ENCODE data around the gene ST3GAL4.
"Not testable (repeated sequence)": the region's sequence is repeated elsewhere in the genome, so short reads cannot be mapped to it uniquely, and the experiment has no call there.

Gene ST3GAL4

DNA sequence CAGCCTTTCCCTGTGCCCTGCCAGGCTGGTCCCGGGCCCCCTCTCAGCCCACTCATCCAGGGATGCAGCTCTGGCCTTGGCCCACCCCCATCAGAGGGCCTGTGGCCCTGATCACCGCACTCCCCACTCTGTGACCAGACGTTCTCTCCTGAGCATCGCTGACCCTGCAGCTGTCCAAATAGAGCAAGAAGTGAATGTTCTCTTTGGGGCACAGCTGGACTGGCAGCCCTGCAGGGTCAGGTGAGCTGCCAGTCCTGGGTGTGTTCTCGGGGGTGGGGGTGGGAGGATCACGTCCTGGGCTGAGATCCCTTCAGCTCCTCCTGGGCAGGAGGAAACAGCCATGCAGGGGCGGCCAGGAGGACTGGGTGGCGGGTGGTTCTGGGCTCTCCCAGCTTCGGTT lies 9.2 kb downstream of the ST3GAL4 start:
- not testable (repeated sequence) for DNase-seq (ENCODE audit: low spot score)

GRCh38 chr11:126365508-126365907 lies 10.0 kb downstream of the ST3GAL4 start:
- DNase-seq (ENCODE audit: low spot score) = not testable (repeated sequence)

DNA sequence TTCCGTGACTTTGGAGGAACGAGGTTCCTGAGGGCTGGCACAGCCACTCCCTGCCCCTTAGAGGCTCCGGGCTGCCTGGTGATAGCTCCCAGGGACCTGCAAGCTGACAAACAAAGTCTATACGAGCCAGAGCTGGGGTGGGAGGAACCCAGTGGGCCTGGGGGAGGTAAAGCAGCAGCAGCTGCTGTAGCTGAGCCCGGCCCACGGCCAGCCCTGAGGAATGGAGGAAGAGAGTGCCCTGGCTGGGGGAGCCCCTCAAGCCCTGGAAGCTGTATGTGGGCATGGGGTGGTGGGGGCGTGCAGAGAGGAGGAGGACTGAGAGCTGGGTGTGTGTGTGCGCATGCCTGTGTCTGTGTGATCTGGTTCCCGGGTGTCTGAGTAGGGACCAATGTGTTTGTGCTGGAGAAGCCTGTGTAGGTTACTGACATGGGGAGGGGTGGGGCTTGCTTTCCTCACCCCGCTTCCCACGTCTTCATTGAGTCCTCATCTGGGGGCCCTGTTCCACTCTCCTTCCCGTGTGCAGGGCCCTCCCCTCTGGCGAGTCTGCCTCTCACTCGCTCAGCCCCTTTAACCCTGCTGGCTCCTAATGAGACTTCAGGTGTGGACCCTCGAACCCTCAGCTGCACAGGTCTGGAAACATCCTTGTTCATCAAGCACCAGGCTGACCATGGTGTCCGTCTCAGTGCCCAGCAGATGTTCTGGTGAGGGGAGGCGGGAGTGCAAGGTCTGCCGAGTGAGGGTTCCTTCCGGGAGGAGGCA lies 10.8 kb downstream of the ST3GAL4 start:
- DNase-seq (ENCODE audit: low spot score) = no peak

DNA sequence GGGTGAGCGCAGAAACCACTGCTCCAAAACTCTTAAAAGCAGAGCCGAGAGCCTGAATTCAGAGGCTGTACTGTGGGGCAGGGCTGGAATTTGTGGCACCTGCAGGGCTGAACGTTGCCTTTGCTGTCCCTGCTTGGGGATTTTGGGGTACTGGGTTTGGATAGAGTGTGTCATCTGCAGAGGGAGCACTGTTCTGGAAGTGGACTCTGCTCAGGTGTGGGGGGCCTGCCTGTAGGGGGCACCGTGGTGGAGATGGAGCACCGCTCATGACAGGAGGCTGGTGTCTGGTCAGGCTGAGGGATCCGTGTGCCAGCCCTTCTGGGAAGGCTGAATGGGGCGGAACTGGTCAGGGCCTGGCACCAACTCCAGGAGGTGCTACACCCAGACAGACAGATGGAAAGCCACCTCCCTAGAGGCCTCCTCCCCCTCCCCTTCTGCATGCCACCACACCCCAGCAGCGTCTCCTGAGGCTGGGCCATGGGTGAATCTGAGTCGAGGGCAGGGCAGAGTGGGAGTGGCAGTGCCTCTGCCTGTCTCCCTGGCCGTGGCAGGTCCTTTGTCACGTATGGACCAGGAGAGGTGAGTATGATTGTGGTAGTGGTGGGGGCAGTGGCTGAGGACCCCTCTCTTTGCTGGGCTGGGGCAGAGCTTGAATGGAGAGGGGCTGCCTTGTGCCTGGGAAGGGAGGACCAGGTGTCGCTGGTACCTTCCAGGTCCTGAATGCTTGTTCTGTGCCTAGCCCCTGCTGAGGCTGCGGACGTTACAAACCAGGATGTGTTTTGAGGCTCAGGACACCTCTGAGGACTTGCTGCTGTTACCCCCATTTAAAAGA lies 11.6 kb downstream of the ST3GAL4 start:
- not testable (repeated sequence) for DNase-seq (ENCODE audit: low spot score)

- DNase-seq (ENCODE audit: low spot score) = not testable (repeated sequence)
Measured at GRCh38 chr11:126367806-126368205, 12.3 kb downstream of the ST3GAL4 start.

DNA sequence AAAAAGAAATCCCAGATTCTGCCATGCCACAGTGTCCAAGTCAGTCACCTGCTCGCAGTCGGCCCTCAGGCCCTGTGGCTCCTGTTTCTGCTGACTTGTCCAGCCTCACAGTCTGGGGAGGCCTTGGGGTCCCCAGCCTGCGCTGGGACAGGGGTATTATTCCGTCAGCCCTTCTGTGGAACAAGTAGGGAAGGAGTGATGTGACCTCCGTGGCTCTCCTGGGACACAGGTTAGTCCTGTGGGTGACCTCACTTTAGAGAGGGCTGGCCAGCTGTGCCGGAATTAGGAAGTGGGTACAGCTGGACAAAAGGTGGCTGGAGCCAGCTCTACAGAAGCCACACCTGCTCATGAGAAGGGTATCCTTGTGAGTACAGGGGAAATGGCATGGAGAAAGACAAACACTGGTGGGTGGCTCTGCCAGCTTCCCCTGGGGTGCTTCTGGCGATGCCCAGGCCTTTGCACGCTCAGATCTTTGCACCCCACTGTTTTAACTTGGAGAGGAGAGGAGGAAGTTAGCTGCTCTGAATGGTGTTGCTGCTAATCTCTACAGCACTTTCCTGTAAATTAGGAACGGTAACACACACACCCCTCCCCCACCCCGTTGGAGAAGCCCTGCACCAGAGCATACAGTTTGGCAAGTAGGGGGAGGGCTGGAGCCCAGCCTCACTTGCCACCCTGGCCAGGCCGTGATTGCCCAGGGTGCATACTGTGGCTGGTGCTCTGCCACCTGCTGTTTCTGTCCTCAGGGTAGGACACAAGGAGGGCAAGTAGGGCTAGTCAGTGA lies 13.0 kb downstream of the ST3GAL4 start:
- not testable (repeated sequence) for DNase-seq (ENCODE audit: low spot score)

- DNase-seq (ENCODE audit: low spot score) = no peak
Measured at GRCh38 chr11:126370016-126370415, 14.5 kb downstream of the ST3GAL4 start.

DNA sequence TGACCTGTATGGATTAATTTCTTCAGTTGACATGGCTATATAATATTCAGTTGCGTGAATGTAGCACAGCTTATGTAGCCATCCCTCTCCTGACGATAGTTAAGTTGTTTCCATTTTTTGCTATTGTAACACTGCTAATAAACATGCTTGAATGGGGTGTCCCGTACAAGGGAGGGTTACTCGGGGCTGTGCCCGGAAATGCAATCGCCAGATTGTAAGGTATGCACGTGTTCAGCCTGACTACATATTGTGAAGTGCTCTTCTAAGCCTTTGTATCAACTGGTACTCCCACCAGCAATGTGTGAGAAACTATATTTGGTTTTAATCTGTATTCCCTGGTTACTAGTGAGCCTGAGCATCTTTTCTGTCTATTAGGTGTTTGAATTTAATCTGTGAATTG lies 16.1 kb downstream of the ST3GAL4 start:
- DNase-seq (ENCODE audit: low spot score) = no peak

GRCh38 chr11:126373389-126374066 lies 18.0 kb downstream of the ST3GAL4 start:
- not testable (repeated sequence) for DNase-seq (ENCODE audit: low spot score)

DNA sequence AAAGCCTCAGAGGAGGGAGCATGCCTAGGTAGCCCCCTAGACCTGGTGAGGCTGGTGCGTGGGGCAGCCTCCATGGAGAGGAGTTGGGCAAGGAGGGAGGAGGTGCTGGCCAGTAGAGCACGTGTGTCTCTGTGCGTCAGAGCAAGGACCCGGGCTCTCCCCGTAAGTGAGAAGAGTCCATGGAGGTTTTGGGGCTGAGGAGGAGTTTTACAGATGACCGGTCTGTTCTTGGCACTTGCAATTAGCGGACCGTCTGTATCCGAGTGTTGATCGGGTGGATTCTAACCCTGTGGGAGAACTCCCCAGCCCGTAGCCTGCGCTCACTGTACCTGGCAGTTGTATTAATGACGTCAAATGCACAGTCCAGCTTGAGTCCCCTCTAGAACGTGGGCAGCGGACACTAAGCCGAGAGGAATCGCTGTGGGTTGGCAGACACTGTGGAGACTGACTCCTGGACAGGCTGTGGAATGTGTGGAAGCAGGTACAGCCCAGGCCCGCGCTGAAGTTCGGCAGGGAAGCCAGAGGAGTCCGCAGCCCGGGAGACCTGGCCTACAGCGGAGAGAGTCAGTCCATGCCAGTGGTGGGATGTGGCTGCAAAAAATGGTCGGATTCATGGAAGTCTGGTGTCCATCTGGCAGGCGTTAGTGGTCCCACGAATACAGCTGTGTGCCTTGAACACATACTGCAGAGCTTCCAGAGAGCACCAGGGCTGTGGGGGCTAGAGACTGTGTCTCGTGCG lies 19.2 kb downstream of the ST3GAL4 start:
- DNase-seq (ENCODE audit: low spot score) = not testable (repeated sequence)

DNA sequence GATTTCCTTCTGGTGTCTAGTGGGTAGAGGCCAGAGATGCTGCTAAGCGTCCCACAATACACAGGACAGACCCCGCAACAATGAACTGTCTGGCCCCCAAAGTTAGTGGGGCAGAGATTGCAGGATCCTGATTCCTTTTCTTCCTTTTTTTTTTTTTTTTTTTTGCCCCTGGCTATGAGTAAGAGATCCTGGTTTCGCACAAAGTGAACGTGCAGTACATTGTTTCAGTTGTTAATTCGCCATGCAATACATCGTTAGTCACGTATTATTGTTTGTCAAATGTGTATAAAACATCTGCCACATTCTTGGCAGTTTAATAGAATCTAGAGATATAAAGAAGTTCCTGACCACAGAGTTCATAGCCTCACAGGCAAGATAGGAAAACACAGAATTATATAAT lies 20.2 kb downstream of the ST3GAL4 start:
- no peak for DNase-seq (ENCODE audit: low spot score)

DNA sequence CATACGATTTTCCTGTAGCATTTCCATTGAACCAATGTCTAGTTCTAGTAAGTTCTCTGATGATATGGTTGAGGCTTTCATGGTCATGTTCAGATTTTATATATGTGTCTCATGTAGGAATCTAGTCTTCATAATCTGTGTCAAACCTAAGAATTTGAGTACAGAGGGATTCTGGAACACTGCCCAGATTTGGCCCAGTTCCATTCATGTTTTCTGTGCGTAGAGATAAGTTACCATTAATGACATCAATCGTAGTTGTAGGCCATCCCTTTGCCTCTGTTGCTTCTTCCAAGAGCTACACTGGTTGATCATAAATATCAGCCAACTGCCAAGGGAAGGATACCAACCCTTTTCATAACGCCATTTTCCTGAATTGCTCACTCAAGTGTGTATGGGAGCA lies 23.3 kb downstream of the ST3GAL4 start:
- no peak for DNase-seq (ENCODE audit: low spot score)

- no peak for DNase-seq (ENCODE audit: low spot score)
Measured at GRCh38 chr11:126380909-126381308, 25.4 kb downstream of the ST3GAL4 start.

- DNase-seq (ENCODE audit: low spot score) = not testable (repeated sequence)
Measured at GRCh38 chr11:126381960-126382359, 26.5 kb downstream of the ST3GAL4 start.

DNA sequence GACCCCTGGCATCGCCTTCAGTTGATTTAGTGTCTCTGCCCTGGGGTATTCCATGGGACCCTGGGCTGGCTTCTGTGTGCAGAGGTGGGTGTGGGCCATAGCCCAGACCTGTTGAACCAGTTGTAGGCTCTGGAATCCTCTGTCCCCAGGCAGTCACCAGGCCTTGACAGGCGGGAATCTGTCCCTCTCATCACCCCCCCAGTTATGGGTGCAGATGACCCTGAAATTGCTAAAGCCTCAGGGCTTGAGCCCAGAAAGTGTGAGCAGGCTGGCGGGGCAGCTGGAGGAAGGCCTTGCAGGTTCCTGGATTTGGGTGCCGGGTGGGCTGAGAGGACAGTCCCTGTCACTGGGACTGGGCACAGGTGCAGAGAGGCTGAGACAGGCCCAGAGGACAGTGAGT lies 27.2 kb downstream of the ST3GAL4 start:
- not testable (repeated sequence) for DNase-seq (ENCODE audit: low spot score)

DNA sequence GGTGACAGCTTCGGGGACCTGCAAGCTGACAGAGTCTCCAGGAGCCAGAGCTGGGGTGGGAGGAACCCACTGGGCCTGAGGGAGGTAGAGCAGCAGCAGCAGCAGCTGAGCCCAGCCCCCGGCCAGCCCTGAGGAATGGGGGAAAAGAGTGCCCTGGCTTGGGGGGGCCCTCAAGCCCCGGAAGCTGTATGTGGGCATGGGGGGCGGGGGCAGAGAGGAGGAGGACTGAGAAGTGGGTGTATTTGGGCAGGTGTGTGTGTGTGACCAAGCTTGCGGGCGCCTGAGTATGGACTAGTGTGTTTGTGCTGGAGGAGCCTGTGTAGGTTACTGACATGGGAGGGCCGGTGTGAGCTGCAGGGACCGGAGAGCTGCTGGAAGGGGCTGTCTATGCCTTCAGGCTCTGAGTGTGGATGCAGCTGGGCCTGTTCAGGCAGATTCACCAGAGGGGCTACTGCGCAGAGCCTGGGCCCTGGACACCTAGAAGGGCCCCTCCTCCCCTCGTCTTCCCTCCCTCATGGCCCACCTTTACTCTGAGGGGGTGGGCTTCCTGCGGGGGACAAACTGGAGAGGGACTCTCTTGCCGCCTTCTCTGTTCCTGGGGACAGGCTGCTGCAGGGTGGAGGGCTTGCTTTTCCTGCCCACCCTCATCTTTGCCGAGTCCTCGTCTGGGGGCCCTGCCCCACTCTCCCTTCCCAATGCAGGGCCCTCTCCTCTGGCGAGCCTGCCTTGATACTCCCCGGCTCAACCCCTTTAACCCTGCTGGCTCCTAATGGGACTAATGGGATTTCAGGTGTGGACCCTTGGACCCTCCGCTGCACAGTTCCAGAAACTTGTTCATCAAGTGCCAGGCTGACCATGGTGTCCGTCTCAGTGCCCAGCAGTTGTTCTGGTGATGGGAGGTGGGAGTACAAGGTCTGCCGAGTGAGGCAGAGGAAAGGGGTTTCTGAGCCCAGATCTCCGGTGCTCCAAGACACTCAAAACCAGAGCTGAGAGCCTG lies 28.2 kb downstream of the ST3GAL4 start:
- no peak for DNase-seq (ENCODE audit: low spot score)

- no peak for DNase-seq (ENCODE audit: low spot score)
Measured at GRCh38 chr11:126384449-126385070, 29.1 kb downstream of the ST3GAL4 start.

DNA sequence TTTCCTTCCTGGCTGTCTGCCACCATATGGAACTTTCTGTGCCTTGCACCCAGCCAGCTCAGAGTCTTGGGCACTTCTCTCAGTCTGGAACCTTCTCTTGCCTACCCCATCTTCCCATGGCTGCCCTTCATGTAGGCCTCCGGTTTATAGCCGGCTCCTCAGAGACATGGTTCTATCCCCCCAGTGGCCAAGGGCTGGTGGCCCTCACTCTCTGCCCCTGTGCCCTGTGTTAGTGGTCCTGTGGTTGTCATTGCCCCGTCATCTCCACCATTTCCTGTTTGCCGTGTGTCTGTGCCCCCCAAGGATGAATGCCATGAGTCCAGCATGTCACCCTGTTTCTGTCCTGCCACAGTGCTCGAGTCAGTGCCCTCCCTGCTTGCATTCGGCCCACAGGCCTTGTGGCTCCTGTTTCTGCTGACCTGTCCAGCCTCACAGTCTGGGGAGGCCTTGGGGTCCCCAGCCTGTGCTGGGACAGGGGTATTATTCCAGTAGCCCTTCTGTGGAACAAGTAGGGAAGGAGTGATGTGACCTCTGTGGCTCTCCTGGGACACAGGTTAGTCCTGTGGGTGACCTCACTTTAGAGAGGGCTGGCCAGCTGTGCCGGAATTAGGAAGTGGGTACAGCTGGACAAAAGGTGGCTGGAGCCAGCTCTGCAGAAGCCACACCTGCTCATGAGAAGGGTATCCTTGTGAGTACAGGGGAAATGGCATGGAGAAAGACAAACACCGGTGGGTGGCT lies 30.7 kb downstream of the ST3GAL4 start:
- no peak for DNase-seq (ENCODE audit: low spot score)

GRCh38 chr11:126386729-126387071 lies 31.2 kb downstream of the ST3GAL4 start:
- DNase-seq (ENCODE audit: low spot score) = not testable (repeated sequence)
